A549 (cell line): Measurements from ENCODE around the gene PLCH1.

Source experiments
- POLR2A ChIP-seq: IDR thresholded peaks from 2 replicates; pipeline ENCODE4 v1.6.1; 2012; ENCODE audit warnings: mild to moderate bottlenecking, low read length
- SMC3 ChIP-seq: fragments of >200 bp; sonication (Bioruptor Twin); formaldehyde crosslinking; IDR thresholded peaks from 3 replicates; pipeline ENCODE4 v1.6.1; 2018; ENCODE audit warnings: inconsistent platforms

DNA sequence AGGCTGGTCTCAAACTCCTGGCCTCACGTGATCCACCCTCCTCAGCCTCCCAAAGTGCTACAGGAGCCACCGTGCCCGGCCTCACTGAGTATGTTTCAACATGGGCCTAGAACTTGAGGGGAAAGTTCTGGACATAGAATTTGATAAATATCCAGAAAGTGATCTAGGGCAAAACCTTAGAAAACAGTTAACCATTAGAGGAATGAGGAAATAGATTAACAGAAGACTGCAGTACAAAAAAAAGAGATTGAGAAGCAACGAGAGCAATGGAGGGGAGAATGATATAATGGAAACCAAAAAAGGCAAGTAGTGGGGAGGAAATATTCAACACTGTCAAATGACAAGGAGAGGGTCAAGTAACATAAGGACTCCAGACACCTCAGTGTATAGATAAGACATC lies 191.5 kb downstream of the PLCH1 start:
- TF ChIP-seq POLR2A (no peak), SMC3 (no peak)
